Adrenal gland (tissue), 12 donors: Measurements from ENCODE around the gene RNF126. TPM values are rescaled to one million over a fixed set of nuclear protein-coding genes. Genes with fewer than 3 reads are reported as not detected.

Source experiments
- DNase-seq, 7 donors: peaks; one replicate each; pipeline ENCODE4 v3.0.0-alpha.2; 2019 to 2020
- H3K27ac ChIP-seq, 5 donors: fragments of 200-600 bp; sonication (generic) in 4 of 5; 1 replicate in 3 of 5; 2 replicates in 2 of 5; pipeline versions ENCODE4 v1.5.1 to v1.8.0; 2016 to 2020; ENCODE audit warnings: mild to moderate bottlenecking in 1 of 5
- H3K27me3 ChIP-seq: fragments of 200-600 bp; 2 replicates; pipeline ENCODE4 v1.8.0; 2021
- H3K36me3 ChIP-seq, 2 donors: fragments of 200-600 bp; replicated peaks in 1 of 2; 1 replicate in 1 of 2; 2 replicates in 1 of 2; pipeline versions ENCODE4 v1.5.1 to v1.8.0; 2018 to 2022
- H3K4me1 ChIP-seq, 2 donors: fragments of 200-600 bp; replicated peaks in 1 of 2; 1 replicate in 1 of 2; 2 replicates in 1 of 2; pipeline versions ENCODE4 v1.5.1 to v1.8.0; 2018 to 2021
- H3K4me3 ChIP-seq, 4 donors: fragments of 200-600 bp; sonication (generic) in 3 of 4; one replicate each; pipeline ENCODE4 v1.5.1; 2016 to 2018
- H3K9me3 ChIP-seq, 3 donors: fragments of 200-600 bp; sonication (generic) in 1 of 3; replicated peaks in 1 of 3; 1 replicate in 2 of 3; 2 replicates in 1 of 3; pipeline versions ENCODE4 v1.5.1 to v1.8.0; 2016 to 2021
- CTCF ChIP-seq, 6 experiments: fragments of 450-650 bp in 4 of 6; fragments of 200-600 bp in 2 of 6; sonication (generic) in 1 of 6; IDR thresholded peaks; 1 replicate in 5 of 6; 2 replicates in 1 of 6; pipeline versions ENCODE4 v1.5.1 to v1.8.0; 2016 to 2021; ENCODE audit warnings: antibody characterized with exemption in 6 of 6, mild to moderate bottlenecking in 2 of 6, moderate library complexity in 1 of 6
- POLR2A ChIP-seq, 2 donors: fragments of 450-650 bp; IDR thresholded peaks; one replicate each; pipeline ENCODE4 v1.6.1; 2017; ENCODE audit warnings: antibody characterized with exemption in 2 of 2, mild to moderate bottlenecking in 2 of 2, moderate library complexity in 1 of 2
- WGBS, 4 donors: extraction: QIAGEN DNeasy Blood & Tissue Kit in 2 of 4; methylation state at CpG; one replicate each; pipeline versions ENCODE4 v1.1.5 to v1.1.7; 2013 to 2017; 5-methylcytosine and 5-hydroxymethylcytosine counted together
- intact Hi-C, 2 donors: fragments of 100-400 bp; cut with DNase I; formaldehyde crosslinking; loops; one replicate each; pipeline versions ENCODE4 v1.14.1 to v1.15.0; 2022 to 2023
- polyA plus RNA-seq, 3 donors: library from polyadenylated mRNA; stranded (reverse); fragments of 200-250 nt in 2 of 3; fragments of 350-450 nt in 1 of 3; fragmentation: Illumina TruSeq in 1 of 3; extraction: RNeasy Lipid Tissue Mini Kit (QIAGEN cat#74804) in 1 of 3; gene quantifications; one replicate each; pipeline ENCODE4 v1.2.3, GENCODE V29; 2013 to 2014
- total RNA-seq, 9 donors: library from RNA; depleted of rRNA in 4 of 9; stranded (reverse); fragments of >200 nt in 4 of 9; fragments of 120-200 nt in 1 of 9; fragmentation: NEBNext Ultra II Directional in 1 of 9; extraction: Animal tissue kit (Norgen Biotek cat#: 25700) in 1 of 9; gene quantifications; one replicate each; pipeline versions ENCODE4 v1.1.0 to v1.2.4, GENCODE V29; 2013 to 2023
- donor health status: healthy with polysubstance abuse.
- donor health status: Bipolar disorder and iron deficiency.
- donor health status: DM: yes; HTN: yes; CAD: no.
- donor health status: DM: no; HTN: no; CAD: no.
- donor health status: DM: no; HTN: no; CAD: no.
- donor health status: DM: yes; HTN: yes; CAD: no.

Gene RNF126
- total and polyA plus RNA-seq, 12 donors = 9.3 to 76.4 (median 43.1) TPM

DNA sequence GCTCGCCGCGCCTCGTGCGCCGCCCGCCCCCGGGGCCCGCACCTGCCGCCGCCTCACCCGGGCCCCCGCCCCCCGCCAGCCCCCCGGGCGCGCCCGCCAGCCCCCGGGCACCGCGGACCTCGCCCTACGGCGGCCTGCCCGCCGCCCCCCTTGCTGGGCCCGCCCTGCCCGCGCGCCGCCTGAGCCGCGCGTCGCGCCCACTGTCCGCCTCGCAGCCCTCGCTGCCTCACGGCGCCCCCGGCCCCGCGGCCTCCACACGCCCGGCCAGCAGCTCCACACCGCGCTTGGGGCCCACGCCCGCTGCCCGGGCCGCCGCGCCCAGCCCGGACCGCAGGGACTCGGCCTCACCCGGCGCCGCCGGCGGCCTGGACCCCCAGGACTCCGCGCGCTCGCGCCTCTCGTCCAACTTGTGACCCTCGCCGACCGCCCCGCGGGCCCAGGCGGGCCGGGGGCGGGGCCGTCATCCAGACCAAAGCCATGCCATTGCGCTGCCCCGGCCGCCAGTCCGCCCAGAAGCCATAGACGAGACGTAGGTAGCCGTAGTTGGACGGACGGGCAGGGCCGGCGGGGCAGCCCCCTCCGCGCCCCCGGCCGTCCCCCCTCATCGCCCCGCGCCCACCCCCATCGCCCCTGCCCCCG is 46.8 kb downstream of the RNF126 start:
- H3K4me1 ChIP-seq = peaks cover 3 to 5% of the 10 kb centered on the region in 2 donors

DNA sequence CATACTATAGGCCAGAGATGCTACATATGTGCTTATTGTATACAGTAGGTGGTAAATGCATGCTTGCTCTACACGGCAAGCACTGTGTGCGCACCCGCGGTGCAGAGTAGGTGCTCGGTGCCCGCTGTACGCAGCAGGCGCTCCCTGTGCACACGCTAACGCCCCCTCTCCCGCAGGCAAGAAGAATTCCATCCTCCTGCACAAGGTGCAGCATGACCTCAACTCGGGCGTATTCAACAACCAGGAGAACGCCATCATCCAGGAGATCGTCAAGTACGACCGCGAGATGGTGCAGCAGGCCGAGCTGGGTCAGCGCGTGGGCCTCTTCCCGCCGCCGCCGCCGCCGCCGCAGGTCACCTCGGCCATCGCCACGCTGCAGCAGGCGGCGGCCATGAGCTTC is 47.4 kb downstream of the RNF126 start:
- Histone ChIP-seq H3K27me3 (no peaks in the 10 kb centered on the region), H3K9me3 (no peaks in the 10 kb centered on the region), H3K4me1 (peaks cover 9 to 11% of the 10 kb centered on the region in 2 donors), H3K36me3 (peaks cover 0 to 31% of the 10 kb centered on the region in 2 donors), H3K27ac (no peak overlapping the region), H3K4me3 (no peak overlapping the region)
- 48 to 86% (median 55%) methylated on average over 15 to 33 of the region's 33 CpGs for WGBS, 4 donors
- no peak for TF ChIP-seq POLR2A (IDR thresholded peaks at IDR 0.05)
- TF ChIP-seq CTCF (IDR thresholded peaks at IDR 0.05) = no peak
- intact Hi-C loops = no loop called here
- DNase-seq = no peak

More for the DNA sequence above, 46.8 kb downstream of the RNF126 start:
- intact Hi-C loops = no loop called here
- H3K27ac ChIP-seq = no peak overlapping the region
- H3K27me3 ChIP-seq = no peaks in the 10 kb centered on the region
- DNase-seq = no peak
- WGBS, 4 donors = 44 to 85% (median 55%) methylated on average over 22 to 84 of the region's 97 CpGs; no CpG with 5 or more reads in 1 of the 4 donors
- TF ChIP-seq CTCF (IDR thresholded peaks at IDR 0.05) = no peak
- no peak for TF ChIP-seq POLR2A (IDR thresholded peaks at IDR 0.05)
- H3K36me3 ChIP-seq = peaks cover 0 to 35% of the 10 kb centered on the region in 2 donors
- no peaks in the 10 kb centered on the region for H3K9me3 ChIP-seq
- no peak overlapping the region for H3K4me3 ChIP-seq

- peaks cover 14 to 15% of the 10 kb centered on the region in 2 donors for H3K4me1 ChIP-seq
- TF ChIP-seq CTCF (IDR thresholded peaks at IDR 0.05) (no peak), POLR2A (IDR thresholded peaks at IDR 0.05) (no peak)
- 81 to 87% (median 83%) methylated on average over 23 to 54 of the region's 54 CpGs for WGBS, 4 donors
Observed at GRCh38 chr19:613732-614567, 49.1 kb downstream of the RNF126 start.

GRCh38 chr19:612941-613340 is 50.1 kb downstream of the RNF126 start:
- H3K4me1 ChIP-seq = peaks cover 14 to 15% of the 10 kb centered on the region in 2 donors
- no peak overlapping the region for H3K4me3 ChIP-seq
- H3K36me3 ChIP-seq = peaks cover 0 to 6% of the 10 kb centered on the region in 2 donors
- H3K27me3 ChIP-seq = no peaks in the 10 kb centered on the region
- no peak for DNase-seq
- intact Hi-C loops = no loop called here
- TF ChIP-seq POLR2A (IDR thresholded peaks at IDR 0.05) (no peak), CTCF (IDR thresholded peaks at IDR 0.05) (no peak)
- H3K9me3 ChIP-seq = no peaks in the 10 kb centered on the region
- no peak overlapping the region for H3K27ac ChIP-seq
- 91 to 96% (median 92%) methylated on average over 25 to 33 of the region's 33 CpGs for WGBS, 4 donors

More at GRCh38 chr19:613732-614567, 49.1 kb downstream of the RNF126 start:
- H3K4me3 ChIP-seq = no peak overlapping the region
- no peak overlapping the region for H3K27ac ChIP-seq
- H3K9me3 ChIP-seq = no peaks in the 10 kb centered on the region
- DNase-seq = no peak
- no peaks in the 10 kb centered on the region for H3K27me3 ChIP-seq
- peaks cover 0 to 16% of the 10 kb centered on the region in 2 donors for H3K36me3 ChIP-seq
- intact Hi-C loops = no loop called here
